Measurements from ENCODE around the gene FGF14.

Gene FGF14

GRCh38 chr13:101982903-101983302 is 418.9 kb downstream of the FGF14 start:
- DNase-seq (ENCODE audit: low spot score), result no peak

- no peak for DNase-seq (ENCODE audit: low spot score)
Observed at GRCh38 chr13:101979825-101980224, 422.0 kb downstream of the FGF14 start.

DNA sequence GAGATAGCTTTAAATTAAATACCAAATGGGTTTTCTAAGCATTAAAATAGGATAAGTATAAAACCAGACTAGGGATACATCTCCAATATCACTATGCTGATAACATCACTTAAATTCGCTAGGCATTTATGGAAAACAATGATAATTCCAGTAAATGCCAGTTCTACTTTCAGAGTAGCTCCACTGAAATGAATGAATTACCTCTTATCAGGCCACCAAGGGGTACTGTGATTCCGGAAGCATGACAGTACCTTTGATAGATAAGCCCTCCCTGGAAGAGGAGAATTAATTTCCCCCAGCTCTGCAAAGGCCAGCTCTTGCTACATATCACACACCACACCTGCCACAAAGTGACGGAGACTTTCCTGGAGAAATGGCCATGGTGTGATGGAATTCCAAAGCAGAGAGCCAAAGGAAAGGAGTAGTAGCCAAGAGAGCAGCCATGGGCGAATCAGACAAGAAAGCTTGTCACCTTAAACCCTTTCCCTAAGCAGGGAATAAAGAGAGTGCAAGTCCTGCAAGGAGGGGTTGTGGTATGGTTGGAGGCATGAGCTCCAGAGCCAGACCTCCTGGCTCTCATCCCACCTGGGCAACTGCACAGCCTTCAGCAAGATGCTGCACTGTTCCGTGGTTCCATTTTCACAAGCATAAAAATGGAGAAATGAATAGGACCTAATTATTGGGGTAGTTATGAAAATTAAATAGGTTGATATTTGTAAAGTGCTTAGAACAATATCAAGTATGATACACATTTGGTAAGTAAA is 423.1 kb downstream of the FGF14 start:
- no peak for DNase-seq (ENCODE audit: low spot score)

- no peak for DNase-seq (ENCODE audit: low spot score)
Observed at GRCh38 chr13:101977475-101977874, 424.4 kb downstream of the FGF14 start.

DNA sequence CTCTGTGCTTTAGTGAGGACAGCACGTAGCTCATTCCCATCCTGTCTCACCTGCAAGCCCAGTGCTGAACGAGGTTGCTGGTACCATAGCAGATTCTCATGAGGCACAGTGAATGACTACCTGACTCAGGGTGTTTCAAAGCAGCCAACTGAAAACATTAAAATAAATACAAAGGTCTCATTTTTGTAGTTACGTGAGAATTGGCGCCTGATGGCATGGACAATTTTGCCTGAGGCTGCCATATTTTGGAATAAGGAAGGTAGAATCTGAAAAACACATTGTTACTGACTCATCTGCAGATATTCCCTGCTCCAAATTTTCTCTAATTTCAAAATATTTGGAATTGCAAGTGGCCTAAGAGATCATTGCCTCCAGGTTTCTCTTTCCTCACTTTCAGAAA is 429.7 kb downstream of the FGF14 start:
- no peak for DNase-seq (ENCODE audit: low spot score)

GRCh38 chr13:101970341-101970740 is 431.5 kb downstream of the FGF14 start:
- no peak for DNase-seq (ENCODE audit: low spot score)

DNA sequence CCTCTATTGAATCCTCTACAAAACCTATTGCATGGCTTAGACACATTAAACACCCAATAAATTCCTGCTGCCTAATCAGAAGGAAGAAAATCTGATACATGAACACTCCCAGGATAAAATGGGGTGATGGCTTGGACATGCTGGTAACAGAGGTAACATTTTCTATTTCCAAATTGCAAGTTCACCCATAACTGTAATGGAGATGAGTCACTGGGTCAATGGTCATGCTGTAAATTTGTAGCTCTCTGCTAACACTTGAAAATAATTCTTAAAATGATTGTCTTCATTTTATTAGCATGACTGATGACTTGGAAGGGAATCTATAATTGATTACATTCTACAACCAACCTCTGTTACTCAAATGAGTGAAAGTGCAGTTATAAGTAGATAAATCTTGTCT is 434.1 kb downstream of the FGF14 start:
- DNase-seq (ENCODE audit: low spot score), result no peak

DNA sequence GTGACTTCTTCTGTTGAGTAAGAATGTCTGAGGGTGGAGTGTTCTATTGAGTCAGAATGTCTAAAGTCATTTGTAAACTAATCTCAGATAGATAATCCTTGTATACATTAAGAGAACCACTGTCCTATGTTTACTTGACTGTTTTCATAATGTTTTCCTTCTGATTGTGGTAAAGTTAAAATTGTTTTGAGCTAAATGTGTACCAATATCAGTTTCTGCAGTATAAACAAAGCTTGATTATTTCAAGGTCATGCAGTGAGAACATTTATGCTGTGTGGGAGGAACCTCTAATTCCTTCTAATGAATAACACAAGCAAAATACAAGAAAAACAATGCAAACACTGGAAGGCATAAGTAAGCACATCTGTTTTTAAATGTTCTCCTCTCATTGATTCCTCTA is 434.6 kb downstream of the FGF14 start:
- DNase-seq (ENCODE audit: low spot score), result no peak

GRCh38 chr13:101965096-101965495 is 436.8 kb downstream of the FGF14 start:
- DNase-seq (ENCODE audit: low spot score), result no peak

GRCh38 chr13:101959016-101959415 is 442.8 kb downstream of the FGF14 start:
- DNase-seq (ENCODE audit: low spot score), result no peak

DNA sequence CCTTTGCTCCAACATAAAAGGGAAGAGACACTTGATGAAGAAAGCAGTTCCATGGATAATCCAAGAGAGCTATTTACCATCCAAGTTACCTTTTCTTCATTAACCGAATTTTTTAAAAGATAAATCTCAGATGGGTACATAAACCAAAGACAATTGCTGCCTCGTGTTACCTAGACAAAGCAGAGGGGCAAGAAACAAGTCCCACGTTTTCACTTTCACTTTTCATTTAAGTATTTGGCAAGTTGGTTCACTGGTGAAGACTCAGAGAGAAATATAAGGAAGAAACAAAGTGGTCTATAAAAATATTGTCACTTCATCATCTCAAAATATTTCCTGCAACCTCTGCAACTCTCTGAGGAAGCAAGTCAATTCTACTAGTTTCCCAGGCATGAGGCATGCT is 446.1 kb downstream of the FGF14 start:
- no peak for DNase-seq (ENCODE audit: low spot score)

DNA sequence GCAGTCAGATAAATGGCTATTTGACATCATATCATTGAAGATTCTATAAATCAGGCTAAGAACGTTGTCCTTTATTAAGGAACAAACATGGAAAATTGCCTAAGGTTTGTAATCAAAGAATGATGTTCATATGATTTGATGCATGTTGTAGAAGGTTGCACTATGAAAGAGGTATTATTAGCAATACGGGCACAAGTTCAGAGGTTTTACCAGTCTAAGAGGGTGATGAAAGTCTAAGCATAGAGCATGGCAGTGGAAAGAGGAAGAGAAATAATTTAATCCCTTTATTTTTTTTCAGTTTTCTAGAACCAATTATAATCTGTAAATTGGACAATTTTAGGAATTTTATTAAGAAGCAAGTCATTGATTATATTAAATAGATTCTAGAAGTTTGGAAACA is 450.7 kb downstream of the FGF14 start:
- DNase-seq (ENCODE audit: low spot score), result no peak

GRCh38 chr13:101949681-101950080 is 452.2 kb downstream of the FGF14 start:
- DNase-seq (ENCODE audit: low spot score), result no peak

GRCh38 chr13:101946401-101946800 is 455.4 kb downstream of the FGF14 start:
- DNase-seq (ENCODE audit: low spot score), result no peak

DNA sequence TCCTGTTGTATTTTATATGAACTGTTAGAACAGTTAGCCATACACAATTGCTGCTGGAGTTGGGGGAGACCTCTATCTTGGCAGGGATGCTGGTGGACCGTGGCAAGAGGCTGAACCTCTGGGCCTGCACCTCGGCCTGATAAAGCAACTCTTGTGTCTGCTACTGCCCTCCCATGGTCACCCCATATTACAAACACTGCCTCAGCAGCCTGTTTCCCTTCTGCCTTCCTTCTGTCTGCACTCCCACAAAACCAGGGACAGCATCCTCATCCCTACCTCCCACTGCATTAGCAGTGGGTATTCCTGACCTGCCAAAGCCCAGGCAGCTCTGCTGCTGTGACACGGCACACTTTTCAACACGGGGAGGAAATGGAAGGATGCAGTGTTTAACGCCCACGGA is 456.4 kb downstream of the FGF14 start:
- no peak for DNase-seq (ENCODE audit: low spot score)

DNA sequence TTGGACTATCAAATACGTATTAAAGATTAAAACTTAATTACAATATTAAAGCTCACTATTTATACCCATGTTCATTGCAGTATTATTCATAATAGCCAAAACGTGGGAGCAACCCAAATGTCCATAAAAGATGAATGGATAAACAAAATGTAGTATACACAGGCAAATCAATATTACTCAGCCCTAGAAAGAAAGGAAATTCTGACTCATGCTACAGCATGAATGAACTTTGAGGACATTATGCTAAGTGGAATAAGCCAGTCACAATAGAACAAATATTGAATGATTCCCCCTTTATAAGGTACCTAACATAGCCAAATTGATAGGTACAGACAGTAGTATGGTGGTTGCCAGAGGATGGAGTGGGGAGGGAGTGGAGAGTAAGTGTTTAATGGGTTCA is 457.3 kb downstream of the FGF14 start:
- peak; percentile 8 for DNase-seq (ENCODE audit: low spot score)

DNA sequence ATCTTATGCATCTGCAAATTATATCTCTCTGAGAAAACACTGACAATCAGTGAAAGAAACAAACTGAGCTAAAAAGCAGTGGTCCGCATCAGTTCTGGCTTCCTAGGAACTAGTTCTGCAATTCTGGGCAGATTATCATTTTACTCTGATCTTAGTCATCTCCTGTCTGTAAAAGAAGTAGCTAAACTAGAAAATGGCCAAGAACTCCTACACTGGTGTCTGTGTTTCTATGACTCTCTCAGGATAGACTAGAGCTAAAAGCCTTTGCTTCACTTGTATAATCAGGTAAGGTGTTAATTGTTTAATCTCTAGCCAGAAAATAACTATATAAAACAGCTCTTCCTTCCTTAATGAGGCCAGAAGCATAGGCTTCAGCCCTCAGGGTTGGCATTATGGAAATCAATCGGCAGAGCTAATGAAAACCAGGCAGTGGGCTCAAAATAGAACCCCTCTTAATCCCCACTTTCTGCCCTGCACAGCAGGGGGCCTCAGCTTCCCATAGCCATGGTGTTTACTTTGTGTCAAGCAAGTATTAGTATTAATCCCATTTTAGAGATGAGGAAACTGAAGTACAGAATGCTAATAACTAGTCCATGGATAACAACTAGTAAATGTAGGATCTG is 459.2 kb downstream of the FGF14 start:
- DNase-seq (ENCODE audit: low spot score), result no peak

- DNase-seq (ENCODE audit: low spot score), result peak; percentile 48
Observed at GRCh38 chr13:101942038-101942437, 459.8 kb downstream of the FGF14 start.

GRCh38 chr13:101941095-101941783 is 460.6 kb downstream of the FGF14 start:
- DNase-seq (ENCODE audit: low spot score), result peak; percentile 20

DNA sequence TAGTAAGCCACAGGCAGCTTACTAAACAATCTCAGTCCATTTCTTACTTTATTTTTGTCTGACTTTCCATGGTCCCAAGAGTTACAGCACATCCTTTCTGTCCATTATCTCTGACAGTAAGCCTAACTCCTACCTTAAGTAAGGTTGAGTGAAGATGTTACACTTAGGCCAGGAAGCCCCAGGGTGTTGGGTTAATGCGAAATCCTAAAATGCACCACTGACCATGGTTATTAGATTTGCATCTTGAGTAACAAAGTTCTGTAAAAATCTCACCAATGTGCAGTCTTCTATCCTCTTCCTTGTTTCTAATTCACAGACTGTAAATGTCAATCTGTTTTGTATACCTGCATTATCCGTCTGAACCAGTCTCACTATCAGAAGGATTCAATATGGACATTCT is 462.5 kb downstream of the FGF14 start:
- no peak for DNase-seq (ENCODE audit: low spot score)

DNA sequence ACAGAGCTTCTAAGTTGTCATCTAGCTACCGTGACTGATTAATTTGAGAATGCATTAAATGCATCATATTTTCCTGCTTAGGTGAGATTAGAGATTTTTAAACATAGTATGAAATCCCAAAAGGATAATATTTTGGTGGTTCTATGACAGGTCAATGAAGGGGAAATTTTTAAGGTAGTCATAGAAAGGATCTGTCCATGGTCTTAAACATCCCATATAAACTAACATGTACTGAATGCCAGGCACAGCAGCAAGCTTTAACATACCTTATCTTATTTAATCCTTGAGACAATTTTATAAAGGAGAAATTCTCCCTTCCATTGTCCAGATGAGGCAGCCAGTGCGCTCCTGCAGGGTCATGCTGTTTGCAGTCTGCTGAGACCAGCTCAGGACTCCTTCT is 466.0 kb downstream of the FGF14 start:
- DNase-seq (ENCODE audit: low spot score), result no peak

GRCh38 chr13:101931186-101931585 is 470.7 kb downstream of the FGF14 start:
- DNase-seq (ENCODE audit: low spot score), result no peak

DNA sequence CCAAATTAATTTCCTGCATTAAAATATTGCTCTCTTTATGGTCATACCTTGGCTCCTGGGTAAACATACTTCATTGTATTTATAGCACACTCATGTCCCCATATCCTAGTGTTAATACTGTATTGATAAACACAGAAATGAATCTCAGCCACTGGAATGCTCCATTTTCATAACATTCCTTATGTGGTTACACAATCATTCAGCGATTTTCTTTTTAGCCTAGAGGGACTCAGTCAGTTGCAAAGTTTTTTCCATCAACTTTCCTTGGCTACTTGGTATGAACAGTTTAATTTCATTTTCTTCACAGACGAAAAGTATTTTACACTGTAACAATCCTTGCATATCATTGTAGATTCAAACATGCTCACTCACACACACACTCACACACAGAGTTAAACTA is 471.5 kb downstream of the FGF14 start:
- DNase-seq (ENCODE audit: low spot score), result no peak

All from RKO (cell line).